Gastrocnemius medialis (tissue), 4 donors: ENCODE results near the gene EIF1AX.

Source experiments
- CTCF ChIP-seq, 5 experiments: fragments of 450-650 bp in 3 of 5; fragments of 200-600 bp in 2 of 5; sonication (generic) in 2 of 5; IDR thresholded peaks in 4 of 5; conservative IDR thresholded peaks in 1 of 5; 1 replicate in 4 of 5; 2 replicates in 1 of 5; pipeline ENCODE4 v1.5.1; 2016 to 2019; ENCODE audit warnings: antibody characterized with exemption in 5 of 5, mild to moderate bottlenecking in 3 of 5, moderate library complexity in 3 of 5
- POLR2A ChIP-seq, 2 donors: fragments of 450-650 bp; IDR thresholded peaks; one replicate each; pipeline ENCODE4 v1.6.1; 2017; ENCODE audit warnings: antibody characterized with exemption in 2 of 2, mild to moderate bottlenecking in 2 of 2, moderate library complexity in 2 of 2

- no peak for TF ChIP-seq CTCF (IDR thresholded peaks at IDR 0.05 in 4 of 5, conservative IDR thresholded peaks at IDR 0.05 in 1 of 5)
- TF ChIP-seq POLR2A (IDR thresholded peaks at IDR 0.05): no peak
Observed at GRCh38 chrX:20129547-20129946, 12.1 kb downstream of the EIF1AX start.
